ENCODE measurements around the gene PRPF39.
"Not testable (repeated sequence)": the region's sequence is repeated elsewhere in the genome, so short reads cannot be mapped to it uniquely, and the experiment has no call there.

PRPF39 gene, protein sequence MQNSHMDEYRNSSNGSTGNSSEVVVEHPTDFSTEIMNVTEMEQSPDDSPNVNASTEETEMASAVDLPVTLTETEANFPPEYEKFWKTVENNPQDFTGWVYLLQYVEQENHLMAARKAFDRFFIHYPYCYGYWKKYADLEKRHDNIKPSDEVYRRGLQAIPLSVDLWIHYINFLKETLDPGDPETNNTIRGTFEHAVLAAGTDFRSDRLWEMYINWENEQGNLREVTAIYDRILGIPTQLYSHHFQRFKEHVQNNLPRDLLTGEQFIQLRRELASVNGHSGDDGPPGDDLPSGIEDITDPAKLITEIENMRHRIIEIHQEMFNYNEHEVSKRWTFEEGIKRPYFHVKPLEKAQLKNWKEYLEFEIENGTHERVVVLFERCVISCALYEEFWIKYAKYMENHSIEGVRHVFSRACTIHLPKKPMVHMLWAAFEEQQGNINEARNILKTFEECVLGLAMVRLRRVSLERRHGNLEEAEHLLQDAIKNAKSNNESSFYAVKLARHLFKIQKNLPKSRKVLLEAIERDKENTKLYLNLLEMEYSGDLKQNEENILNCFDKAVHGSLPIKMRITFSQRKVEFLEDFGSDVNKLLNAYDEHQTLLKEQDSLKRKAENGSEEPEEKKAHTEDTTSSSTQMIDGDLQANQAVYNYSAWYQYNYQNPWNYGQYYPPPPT

DNA sequence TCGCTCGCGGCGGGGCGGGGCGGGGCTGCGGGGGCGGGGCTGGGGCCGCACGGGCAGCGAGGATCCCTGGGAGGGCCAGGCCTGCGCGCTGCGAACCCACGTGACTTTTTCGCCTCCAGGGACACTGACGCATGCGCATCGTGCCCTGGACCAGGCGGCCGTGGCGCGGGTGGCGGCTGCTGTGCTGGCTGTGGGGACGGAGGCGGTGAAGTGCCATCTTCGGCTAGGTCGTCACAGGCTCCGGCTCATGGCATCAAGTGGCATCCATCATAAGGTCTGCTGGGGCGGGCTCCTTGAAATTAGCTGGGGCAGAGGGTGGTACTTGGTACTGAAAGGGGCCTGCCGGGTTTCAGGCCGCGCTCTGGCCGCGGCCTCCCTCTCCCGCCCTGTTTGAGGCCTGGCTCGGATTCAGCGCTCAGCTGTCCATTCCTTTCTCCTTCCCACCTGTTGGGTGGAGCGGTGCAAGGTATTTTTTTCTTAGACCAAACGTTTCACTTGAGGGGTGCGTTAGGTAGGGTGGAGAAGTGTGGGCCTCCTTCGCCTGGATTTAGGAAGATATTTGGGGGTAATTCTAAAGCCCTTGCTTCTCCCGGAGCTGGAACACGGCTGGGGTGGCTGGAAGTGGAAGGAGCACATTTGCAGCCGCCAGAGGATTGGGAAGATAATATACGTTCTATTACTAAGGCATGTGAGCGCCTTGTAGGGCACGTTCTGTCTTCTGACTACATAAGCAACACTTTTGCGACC lies at the start of gene PRPF39:
Gene PRPF39 (plus strand): TSS at position 141 of the 747 bp plus-strand sequence. CDS start 11,124 bp downstream, outside the sequence.
- peak; percentile 89 to 90 for DNase-seq (ENCODE audit: low read depth in 2 of 2)

DNA sequence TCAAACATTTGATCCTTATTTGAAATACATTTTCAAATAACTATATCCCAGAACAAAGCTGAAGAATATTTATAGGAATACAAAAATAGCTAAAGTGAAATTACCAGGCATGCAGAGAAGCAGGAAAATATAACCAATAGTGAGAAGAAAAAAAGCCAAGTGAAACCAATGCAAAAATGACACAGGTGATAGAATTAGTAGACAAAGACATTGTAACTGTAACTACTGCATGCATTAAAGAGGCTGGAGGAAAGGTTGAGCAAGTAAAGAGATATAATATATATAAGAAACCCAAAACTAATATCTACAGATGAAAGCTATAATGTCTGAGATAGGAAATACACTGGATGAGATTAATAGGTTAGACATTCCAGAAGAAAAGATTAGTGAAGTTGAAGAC lies 49.2 kb upstream of the PRPF39 start:
- no peak for DNase-seq (ENCODE audit: low read depth in 2 of 2)

DNA sequence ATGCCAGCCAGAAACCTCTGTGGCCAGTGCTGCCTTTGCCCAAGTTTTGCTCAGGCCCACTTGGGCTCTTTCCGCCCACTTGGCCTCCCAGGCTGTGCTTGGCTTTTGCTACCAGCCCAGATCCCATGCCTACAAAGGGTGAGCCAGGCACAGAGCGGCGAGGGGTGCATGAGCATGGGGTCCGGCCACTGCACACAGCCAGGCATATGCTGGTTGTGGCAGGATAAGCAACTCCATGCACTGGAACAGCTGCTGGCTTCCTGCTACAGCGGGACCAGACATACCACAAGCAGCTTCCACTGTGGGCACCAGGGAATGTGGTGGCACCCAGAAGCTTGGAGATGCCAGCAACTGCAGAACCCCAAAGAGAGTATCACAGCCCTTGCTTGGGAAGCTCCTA lies 45.7 kb upstream of the PRPF39 start:
- DNase-seq (ENCODE audit: low read depth in 2 of 2): no peak

DNA sequence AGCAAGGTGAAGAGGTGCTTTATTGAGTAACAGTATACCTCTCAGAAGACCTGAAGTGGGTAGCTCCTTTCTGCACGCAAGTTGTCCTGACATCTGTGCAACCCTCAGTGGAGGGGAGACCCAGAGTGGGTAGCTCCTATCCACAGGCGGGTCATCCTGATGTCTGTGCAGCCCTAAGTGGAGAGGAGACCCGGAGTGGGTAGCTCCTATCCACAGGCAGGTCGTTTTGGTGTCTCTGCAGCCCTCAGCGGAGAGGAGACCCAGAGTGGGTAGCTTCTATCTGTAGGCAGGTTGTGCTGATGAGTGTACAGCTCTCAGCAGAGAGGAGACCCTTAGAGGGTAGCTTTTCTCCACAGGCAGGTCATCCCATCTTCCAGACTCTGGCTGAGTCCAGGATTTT lies 45.1 kb upstream of the PRPF39 start:
- DNase-seq (ENCODE audit: low read depth in 2 of 2): no peak

DNA sequence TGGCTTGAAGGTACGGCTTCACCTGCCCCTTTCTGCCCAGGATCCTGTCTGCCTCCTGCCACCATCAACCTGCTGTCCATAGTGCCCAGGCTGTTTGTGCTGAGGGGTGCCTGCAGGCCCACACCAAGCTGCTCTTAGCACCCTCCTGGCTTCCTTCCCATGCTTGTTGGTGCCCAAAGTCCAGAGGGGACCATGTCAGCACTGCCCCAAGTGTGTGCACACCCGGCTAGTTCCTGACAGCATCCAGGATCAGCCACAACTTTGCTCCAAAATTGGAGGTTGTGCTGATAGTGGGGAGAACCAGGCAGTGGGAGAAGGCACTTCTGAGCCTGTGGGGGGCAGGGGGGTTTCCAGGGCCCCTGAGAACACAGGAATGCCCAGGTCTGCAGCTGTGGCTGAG lies 44.5 kb upstream of the PRPF39 start:
- DNase-seq (ENCODE audit: low read depth in 2 of 2): no peak

DNA sequence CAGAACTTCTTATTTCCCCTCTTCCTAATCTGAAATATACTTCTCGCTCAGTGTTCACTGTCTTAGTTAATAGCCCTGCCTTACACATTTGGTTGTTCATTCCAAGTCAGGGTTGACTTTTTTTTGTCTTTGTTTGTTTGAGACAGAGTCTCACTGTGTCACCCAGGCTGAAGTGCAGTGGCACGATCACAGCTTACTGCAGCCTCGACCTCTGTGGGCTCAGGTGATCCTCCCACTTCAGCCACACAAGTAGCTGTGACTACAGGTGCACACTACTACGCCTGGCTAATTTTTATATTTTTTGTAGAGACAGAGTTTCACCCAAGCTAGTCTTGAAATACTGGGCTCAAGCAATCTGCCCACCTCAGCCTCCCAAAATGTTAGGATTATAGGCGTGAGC lies 42.3 kb upstream of the PRPF39 start:
- no peak for DNase-seq (ENCODE audit: low read depth in 2 of 2)

DNA sequence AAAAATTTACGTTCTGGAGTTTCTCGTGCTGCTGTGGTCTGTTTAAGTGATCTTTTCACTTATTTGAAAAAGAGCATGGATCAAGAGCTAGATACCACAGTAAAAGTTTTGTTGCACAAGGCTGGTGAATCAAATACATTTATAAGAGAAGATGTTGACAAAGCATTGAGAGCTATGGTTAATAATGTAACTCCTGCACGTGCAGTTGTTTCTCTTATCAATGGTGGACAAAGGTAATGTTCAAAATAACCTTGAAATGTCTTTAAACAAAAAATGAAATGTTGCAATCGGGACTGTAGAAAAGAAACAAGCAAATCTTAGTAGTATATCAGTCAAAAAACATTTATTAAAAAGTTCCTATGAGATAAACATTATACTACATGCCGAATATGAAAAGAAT lies 39.3 kb upstream of the PRPF39 start:
- no peak for DNase-seq (ENCODE audit: low read depth in 2 of 2)

DNA sequence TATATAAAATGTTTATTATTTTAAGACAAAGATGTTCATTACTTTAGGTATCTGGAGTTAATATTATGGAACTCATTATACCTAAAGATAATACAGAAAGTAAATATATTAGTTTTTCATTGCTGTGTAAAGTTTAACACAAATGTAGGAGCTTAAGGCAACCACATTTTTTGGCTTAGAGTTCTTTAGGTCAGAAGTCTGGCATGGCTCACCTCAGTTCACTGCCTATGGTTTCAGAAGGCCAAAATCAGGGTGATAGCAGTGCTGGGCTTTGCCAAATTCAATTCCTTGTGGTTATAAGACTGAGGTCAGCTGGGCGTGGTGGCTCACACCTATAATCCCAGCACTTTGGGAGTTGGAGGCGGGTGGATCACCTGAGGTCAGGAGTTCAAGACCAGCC lies 35.5 kb upstream of the PRPF39 start:
- DNase-seq (ENCODE audit: low read depth in 2 of 2): no peak

DNA sequence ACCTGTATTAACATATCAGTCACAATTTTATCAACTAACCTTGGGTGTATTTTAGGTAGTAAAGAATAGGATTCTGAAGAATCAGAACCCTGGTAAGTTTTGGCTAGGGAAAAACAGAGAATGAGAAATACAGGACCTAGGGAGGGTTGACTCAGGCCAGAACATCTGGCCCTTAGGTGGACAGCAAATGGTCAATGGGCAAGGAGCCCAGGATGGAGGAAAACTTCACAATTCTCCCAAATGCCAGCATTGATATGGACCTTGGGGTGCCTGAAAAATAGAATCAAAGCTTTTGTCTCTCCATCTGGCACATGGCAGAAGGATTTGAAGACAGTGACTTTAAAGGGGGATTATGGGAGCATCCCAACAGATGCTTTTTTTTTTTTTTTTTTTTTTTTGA lies 32.7 kb upstream of the PRPF39 start:
- DNase-seq (ENCODE audit: low read depth in 2 of 2): no peak

DNA sequence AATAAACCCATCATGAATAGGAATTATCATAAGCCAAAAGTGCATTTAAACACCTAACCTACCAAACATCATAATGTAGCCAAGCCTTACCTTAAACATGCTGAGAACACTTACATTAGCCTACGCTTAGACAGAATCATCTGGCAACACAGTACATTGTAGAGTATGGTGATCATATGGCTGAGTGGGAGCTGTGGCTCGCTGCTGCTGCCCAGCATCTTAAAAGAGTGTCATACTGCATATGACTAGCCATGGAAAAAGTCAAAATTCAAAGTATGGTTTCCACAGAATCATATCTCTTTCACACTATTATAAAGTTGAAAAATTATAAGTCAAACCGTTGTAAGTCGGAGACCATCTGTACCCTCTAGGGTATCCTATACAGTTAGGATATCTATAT lies 32.0 kb upstream of the PRPF39 start:
- DNase-seq (ENCODE audit: low read depth in 2 of 2): no peak

DNA sequence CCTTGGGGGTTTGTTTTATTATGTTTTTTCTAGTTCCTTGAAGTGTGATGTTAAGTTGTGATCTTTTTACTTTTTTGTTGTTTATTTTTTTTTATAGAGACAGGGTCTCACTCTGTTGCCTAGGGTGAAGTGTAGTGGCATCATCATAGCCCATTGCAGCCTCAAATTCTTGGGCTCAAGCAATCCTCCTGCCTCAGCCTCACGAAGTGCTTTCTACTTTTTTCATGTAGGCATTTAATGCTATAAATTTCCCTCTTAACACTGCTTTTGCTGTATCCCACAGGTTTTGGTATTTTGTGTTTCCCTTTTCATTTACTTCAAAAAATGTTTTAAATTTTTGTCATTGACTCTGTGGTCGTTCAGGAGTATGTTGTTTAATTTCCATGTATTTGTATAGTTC lies 26.6 kb upstream of the PRPF39 start:
- no peak for DNase-seq (ENCODE audit: low read depth in 2 of 2)

DNA sequence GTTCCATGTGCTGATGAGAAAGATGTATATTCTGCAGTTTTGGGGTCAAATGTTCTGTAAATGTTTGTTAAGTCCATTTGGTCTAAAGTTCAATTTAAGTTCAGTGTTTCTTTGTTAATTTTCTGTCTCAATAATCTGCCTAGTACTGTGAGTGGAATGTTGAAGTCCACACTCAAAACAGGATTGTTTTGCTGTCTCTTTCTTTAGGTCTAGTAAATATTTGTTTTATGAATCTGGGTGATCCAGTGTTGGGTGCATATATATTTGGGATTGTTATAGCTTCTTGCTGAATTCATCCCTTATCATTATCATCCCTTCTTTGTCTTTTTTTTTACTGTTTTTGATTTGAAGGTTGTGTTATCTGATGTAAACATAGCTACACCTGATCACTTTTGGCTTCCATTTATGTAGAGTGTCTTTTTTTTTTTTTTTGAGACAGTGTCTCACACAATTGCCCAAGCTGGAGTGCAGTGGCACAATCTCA lies 26.0 kb upstream of the PRPF39 start:
- DNase-seq (ENCODE audit: low read depth in 2 of 2): no peak

DNA sequence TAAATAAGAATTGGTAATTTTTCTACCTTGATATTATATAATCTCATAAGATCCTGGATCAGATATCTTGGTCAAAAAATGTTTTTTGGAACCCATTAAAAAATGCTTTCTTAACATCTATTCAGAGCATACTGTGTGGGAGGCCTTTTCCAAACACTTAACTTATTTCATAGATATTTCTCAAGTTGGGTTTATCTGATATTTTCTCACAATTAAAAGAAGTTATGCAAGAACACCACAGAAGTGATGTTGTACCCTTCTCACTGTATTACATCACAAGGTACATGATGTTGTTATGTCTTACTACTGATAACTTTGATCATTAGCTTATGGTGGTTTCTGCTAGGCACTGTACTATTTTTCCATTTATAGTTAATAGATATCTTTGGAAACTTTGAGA lies 23.4 kb upstream of the PRPF39 start:
- DNase-seq (ENCODE audit: low read depth in 2 of 2): no peak

DNA sequence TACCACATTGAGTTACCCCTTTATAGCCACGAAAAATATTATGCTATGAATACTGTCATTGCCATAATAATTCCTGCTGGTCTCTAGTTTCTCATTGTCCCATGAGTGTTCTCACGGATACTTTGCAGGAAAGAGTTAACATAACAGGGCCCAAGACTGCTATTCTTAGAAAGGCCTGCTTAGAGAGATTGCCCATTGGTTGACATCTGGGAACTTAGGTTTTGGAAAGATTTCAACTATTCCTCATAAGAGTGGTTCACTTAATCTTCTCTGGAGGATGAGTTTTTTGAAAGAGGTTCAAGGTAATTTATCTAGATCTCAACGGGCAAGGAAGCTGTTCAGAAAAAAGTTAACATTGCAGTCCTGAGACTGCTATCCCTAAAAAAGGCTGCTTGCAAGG lies 18.4 kb upstream of the PRPF39 start:
- DNase-seq (ENCODE audit: low read depth in 2 of 2): no peak

DNA sequence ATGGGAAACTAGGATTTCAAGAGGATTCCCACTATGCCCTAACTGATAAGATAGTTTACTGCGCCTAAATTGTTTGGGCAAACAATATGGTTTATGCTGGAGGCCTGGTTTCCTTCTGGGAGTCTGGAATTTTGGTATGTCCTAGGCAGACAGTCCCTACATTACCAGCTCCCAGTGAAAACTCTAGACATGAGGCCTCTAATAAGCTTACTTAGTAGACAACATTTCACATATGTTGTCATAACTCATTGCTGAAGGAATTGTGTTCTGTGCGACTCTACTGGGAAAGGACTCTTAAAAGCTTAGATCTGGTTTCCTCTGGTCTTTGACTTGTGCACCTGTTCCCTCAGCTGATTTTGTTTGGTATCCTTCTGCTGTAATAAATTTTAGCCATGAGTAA lies 18.0 kb upstream of the PRPF39 start:
- DNase-seq (ENCODE audit: low read depth in 2 of 2): no peak

DNA sequence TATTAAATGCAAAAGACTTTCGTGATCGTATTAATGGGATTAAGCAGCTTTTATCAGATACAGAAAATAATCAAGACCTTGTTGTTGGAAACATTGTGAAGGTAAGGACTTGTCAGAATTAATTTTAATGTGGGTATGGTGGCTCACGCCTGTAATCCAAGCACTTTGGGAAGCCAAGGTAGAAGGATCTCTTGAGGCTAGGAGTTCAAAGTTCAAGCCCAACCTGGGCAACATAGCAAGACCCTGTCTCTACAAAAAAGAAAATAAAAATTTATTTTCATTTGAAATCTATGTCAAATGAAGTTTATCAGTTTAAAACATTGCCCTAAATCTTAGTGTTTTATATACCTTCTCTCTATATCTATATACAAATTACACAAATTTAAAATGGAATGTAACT lies 17.2 kb upstream of the PRPF39 start:
- DNase-seq (ENCODE audit: low read depth in 2 of 2): no peak

DNA sequence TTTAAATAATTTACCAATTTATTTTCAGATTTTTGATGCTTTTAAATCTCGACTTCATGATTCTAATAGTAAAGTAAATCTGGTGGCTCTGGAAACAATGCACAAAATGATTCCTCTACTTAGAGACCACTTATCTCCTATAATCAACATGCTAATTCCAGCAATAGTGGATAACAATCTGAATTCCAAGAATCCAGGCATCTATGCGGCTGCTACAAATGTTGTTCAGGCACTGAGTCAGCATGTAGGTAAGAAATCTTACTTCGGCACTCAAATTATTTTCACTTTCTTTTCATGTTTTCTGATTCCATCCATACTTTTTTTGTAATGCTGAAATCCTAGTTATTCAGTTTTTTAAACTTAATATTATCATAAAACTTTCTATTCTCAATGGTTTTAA lies 15.5 kb upstream of the PRPF39 start:
- DNase-seq (ENCODE audit: low read depth in 2 of 2): no peak

DNA sequence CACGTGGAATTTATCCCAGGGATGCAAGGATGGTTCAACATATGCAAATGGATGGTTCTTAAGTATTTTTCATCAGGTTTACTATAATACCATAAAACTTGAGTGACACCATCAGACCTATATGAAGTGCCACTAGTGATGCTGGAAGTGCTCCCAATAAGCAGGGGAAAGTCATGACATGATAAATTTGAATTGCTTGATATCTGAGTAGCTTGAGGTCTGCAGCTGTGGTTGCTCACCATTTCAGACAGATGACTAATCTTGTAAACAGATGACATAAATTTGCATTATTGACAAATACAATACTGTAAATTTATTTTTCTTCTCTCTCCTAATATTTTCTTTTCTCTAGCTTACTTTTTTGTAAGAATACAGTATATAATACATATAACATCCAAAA lies 13.7 kb upstream of the PRPF39 start:
- no peak for DNase-seq (ENCODE audit: low read depth in 2 of 2)

DNA sequence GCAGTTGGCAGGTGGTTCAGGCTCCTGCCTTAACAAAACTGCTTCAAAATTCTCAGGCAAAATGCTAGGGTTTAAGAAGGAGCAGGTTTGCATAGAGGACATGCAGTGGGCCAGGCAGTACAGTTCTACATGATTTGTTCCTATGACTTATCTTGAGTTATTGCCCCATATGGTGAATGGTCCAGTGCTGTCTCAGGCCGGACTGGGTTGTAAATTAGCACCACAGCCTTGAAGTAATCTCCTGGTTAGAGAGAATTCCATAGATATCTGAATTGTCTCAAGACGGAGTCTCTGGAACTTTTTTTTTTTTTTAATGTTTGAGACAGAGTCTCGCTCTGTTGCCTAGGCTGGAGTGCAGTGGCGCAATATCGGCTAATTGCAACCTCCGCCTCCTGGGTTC lies 11.8 kb upstream of the PRPF39 start:
- DNase-seq (ENCODE audit: low read depth in 2 of 2): no peak

DNA sequence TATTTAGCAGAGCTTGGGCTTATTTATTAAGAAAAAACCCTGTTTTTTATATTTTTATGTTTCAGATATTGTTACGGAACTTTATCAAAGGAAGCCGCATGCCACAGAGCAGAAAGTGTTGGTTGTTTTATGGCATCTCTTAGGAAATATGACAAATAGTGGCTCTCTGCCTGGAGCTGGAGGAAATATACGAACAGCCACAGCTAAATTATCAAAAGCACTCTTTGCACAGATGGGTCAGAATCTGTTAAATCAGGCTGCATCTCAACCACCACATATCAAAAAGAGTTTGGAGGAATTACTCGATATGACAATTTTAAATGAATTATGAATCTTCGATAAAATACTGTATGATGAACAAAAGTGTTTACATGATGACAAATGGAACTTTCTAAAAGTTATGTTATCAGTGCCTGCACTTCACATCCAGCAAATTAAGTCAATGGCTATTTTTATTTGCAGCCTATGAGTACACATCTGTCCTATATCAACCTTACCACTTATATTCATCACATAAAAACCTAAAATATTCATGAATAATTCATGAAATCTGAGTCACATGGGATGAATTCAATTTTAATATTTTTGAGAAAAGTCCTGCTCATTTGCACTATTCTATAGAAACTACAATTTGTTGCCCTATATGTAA lies 10.6 kb upstream of the PRPF39 start:
- DNase-seq (ENCODE audit: low read depth in 2 of 2): no peak

DNA sequence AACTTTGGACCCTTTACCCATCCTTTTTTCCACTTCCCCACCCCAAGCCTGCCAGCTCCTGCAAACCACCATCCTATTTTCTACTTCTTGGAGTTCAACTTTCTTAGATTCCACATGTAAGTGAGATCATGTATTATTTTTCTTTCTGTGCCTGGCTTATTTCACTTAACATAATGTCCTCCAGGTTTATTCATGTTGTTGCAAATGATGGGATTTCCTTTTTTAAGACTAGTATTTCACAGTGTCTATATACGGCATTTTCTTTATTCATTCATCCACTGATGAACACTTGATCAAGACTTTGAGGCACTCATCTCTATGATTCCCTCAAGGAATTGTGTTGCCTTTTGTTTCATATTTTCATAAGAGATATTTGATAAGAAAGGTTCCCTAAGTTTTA lies 5.6 kb upstream of the PRPF39 start:
- no peak for DNase-seq (ENCODE audit: low read depth in 2 of 2)

DNA sequence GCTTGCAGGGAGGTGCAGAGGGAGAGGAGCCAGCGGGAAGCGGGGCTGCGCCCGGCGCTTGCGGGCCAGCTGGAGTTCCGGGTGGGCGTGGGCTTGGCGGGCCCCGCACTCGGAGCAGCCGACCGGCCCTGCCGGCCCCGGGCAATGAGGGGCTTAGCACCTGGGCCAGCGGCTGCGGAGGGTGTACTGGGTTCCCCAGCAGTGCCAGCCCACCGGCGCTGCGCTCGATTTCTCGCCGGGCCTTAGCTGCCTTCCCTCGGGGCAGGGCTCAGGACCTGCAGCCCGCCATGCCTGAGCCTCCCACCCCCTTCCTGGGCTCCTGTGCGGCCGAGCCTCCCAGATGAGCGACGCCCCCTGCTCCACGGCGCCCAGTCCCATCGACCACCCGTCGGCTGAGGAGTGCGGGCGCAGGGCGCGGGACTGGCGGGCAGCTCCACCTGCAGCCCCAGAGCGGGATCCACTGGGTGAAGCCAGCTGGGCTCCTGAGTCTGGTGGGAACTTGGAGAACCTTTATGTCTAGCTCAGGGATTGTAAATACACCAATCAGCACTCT lies 3.4 kb upstream of the PRPF39 start:
- not testable (repeated sequence) for DNase-seq (ENCODE audit: low read depth in 2 of 2)

All from activated CD4-positive, alpha-beta T cell treated with anti-CD3 and anti-CD28 coated beads for 24 hours (primary cell).